Stimulated activated CD4-positive, alpha-beta T cell treated with anti-CD3 and anti-CD28 coated beads, TNF-alpha, amount 100 ng/mL, for 4 hours (primary cell): Measurements from ENCODE around the gene EHMT1.
A peak's percentile ranks its signal among the peaks of the same experiment; 100 is the strongest.
"Not testable (repeated sequence)": the region's sequence is repeated elsewhere in the genome, so short reads cannot be mapped to it uniquely, and the experiment has no call there.

ENCODE experiments used
- DNase-seq, 3 experiments: peaks; one replicate each; pipeline ENCODE4 v3.0.0-alpha.2; 2020; ENCODE audit warnings: low read depth in 3 of 3

EHMT1 gene

DNA sequence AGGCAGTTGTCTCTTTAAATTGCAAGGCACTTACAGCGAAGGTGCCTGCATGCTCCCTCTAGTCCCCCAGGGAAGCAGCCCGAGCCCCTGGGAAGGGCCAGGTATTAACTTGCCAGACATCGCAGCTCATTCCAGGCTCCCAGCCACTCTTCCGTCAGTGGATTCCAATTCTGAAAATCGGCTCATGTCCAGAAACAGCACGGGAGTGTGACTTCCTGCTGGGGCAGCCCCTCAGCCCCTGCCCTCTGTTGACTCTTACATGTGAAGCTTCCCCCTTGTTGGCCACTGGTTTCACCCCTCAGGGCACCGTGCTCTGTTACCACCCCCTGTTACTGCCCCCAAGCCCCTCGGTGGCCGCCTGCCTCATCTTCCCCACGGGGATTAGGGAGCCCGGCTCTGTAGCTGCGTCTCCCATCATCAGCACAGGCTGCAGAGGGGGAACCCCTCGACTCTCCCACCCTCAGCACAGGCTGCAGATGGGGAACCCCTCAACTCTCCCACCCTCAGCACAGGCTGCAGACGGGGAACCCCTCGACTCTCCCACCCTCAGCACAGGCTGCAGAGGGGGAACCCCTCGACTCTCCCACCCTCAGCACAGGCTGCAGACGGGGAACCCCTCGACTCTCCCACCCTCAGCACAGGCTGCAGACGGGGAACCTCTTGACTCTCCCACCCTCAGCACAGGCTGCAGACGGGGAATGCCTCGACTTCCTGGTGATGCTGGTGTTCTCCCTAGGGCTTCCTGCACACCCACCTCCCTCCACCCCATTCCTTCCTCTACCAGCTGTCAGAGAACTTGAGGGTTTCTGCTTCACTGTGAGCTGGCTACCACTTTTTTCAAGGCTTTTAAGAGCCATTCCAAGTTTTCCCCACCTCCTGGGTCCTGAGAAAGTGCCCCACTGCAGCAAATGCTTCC, 247.7 kb downstream of the EHMT1 start:
- no peak for DNase-seq

DNA sequence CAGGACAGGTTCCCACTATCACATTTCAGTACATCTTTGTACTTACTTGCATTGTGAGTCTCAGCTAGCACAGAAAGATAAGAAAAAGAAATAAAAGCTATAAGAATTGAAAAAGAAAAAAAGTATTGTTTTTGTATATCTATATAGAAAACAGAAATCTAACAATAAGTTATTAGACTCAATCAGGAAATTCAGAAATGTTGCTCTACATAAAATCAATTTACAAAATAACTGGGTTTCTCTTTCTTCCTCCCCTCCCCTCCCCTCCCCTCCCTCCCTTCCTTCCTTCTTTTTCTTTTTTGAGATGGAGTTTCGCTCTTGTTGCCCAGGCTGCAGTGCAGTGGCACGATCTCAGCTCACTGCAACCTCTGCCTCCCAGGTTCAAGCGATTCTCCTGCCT, 251.6 kb downstream of the EHMT1 start:
- DNase-seq: no peak

DNA sequence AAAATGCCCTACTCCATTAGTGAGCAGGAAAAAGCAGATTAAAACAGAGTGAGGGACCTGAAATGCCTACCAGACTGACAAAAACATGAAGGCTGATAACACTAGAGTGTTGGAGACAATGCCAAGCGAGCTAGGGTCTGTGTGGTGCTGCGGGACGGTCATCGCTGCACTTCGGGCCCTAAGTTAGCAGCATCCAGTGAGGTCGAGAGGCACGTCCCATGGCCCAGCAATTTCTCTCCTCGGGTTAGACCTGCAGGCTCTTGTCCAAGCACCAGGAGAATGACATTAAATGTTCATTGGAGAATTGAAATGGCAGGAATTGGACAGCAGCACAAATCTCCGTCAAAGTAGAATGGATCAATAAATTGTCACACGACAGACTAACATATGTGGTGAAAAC, 253.5 kb downstream of the EHMT1 start:
- no peak for DNase-seq

DNA sequence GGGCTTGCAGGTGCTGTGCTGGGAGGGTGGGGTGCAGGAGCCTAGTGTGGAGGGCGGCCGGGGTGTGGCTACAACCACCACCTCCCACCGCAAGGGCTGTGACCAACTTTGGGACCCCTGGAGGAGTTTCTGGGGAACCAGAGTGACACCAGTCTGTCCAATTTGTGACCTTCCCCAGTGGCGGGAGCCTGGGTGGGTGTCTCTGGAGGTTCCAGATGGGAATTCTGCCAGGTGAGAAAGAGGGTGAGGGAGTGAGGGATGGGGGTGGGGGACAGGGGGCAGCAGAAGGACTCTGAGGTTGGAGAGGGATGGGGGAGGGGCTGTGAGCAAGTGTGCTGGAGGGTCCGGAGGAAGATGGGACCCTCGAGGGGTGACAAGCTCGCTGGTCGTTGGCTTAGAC, 254.6 kb downstream of the EHMT1 start:
- DNase-seq: no peak

DNA sequence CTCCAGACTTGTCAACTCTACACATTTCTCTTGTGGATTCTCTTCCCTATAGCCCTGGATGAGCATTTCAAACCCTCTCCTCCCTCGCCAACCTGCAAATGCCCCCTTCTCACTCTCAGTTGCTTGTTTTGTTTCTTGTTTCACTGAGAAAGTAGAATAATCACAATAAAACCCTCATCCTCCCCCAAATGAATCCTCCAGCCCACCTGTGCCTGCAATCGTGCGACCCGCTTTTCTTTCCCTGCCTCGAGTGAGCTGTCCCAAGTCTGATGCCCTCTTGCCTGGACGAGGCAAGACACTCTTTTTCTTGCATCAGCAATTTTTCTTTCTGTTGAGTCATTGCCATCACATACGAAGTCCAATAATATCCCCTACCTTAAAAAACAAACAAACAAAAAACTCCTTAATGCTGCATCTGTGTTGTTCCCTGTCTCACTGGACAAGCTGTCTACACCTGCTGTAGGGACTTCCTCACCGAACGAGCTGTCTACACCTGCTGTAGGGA, 255.1 kb downstream of the EHMT1 start:
- no peak for DNase-seq

DNA sequence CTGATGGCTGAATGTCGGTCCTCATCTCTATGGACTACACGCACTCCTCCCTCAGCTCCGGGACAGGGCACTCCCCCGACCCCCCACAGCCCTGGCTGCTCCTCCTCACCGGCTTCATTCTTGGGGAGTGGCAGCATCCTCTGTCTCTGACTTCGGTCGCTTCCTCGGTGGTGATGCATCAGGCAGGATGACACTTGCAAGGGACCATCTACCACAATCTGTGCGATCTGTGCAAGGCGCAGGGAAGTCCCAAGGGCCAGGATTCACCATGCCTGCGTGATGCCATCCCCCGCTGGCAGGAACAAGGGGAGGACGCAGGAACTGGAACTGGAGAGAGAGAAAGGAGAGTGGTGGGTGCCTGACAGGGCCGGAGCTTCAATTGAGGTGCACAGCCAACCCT, 256.5 kb downstream of the EHMT1 start:
- DNase-seq: no peak

DNA sequence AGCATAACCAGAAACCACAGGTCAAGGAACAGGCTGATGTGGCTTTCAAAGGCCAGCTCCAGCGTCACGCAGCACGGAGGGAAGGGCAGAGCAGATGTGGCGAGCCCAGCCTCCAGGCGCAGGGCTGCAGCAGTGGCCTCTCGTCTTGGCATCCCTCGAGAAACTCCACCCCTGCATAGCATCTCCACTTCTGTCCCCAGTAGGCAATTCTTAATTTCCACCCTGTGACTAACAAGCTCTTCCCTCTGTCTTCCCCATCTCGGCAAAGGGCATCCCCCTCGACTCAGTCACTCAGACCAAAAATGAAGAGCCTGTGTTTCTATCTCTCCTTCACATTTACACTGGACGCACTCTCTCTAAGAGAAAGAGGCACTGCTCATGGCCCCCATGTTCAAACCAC, 257.0 kb downstream of the EHMT1 start:
- DNase-seq: no peak

DNA sequence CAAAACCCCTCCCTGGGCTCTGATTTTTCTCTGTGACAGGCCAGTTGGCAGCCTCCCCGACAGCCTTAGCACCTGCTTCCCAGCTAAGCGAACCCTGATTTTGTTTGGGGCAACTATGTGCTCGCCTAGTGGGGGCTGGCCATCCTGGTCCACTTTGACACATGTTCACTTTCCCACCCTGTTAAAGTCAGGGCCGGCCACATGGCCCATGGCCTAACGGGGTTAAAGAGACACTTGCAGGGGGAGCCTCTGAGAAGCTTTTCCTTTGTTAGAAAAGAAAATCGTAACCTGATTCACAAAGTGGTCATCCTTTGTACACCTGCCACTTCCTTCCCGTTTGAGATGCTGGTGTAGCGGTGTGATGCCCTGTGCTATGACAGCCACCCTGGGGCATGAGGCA, 257.5 kb downstream of the EHMT1 start:
- no peak for DNase-seq

DNA sequence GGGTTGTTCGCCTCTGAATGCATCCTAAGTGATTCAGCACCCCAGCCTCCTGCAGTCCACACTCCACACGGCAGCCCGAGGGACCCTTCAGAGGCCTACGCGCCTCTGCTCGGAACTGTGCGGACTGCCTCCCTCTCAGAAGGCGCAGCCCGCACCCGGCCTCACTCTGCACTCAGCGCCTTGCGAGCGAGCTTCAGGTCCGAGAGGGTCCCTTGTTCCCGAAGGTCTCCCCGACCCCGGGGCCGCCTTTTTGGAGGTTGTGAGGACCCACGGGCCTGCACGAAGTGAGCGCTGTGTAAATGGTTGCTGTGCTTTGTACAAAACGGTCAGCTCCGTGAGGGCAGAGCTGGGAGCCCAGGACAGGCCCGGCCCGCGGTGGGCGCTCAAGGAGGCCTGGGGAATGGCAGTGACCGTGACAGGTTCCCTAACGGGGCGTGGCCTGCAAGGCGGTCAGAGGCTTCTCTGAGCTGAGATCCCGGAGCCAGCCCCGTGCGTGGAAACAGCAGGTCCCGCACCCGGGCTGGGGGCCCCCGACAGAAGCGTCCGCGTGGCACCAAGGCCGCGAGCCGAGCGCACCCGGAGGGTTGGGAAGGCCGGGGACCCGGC, 258.1 kb downstream of the EHMT1 start:
- DNase-seq: no peak

DNA sequence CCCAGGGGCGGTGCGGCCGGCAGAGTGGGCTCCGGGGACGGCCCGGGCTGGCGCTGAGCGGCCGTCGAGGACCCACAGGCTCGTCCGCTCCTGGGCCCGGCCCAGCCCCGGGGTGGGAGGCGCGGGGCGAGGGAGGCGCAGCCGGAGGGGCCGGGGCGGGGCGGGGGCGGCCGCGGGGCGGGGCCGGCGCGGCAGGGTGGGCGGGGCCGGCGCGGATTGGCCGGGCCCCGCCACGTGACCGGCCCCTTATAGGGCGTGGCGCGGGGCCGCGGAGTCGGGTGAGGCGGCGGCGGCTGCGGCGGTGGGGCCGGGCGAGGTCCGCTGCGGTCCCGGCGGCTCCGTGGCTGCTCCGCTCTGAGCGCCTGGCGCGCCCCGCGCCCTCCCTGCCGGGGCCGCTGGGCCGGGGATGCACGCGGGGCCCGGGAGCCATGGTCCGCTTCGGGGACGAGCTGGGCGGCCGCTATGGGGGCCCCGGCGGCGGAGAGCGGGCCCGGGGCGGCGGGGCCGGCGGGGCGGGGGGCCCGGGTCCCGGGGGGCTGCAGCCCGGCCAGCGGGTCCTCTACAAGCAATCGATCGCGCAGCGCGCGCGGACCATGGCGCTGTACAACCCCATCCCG, 258.8 kb downstream of the EHMT1 start, which contains the start of gene CACNA1B:
Gene CACNA1B, plus strand, starts transcription at position 277 of the 617 bp plus-strand sequence. Its CDS starts 152 bp downstream, at position 429.
- DNase-seq: not testable (repeated sequence)

DNA sequence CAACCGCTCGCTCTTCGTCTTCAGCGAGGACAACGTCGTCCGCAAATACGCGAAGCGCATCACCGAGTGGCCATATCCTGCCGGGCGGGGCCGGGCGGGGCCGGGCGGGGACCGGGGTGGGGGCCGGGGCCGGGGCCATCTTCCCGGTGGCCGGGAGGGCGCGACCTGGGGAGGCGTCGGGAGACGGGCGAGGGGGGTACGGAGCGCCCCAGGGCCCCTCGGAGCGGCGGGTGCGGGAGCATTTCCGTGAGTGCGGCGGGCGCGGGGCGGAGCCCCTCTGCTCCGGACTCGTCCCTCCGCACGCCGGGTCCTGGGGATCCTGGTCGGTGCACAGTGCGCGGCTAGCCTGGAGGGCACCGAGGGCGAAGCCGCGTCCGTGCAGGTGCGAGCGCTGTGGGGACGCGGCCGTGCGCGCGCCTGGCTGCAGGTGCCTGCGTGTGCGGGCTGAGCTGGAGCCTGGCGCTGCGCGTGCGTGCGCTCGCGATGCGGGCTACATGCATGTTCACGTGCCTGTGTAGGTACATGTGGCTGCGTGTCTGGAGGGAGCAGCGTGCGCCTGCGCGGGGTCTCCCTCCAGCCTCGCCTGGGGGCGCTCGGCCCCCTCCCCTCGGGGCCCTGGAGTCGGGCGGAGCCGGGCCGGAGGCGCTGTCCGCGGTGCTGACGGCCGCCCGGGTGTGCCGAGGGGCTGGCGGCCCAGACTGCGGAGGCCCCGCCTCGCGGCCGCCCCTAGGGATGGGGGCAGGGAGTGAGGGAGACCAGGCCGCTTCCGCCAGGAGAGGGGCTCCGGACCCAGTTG, 259.5 kb downstream of the EHMT1 start:
- peak in 1 of 3 experiments; percentile 11 for DNase-seq

DNA sequence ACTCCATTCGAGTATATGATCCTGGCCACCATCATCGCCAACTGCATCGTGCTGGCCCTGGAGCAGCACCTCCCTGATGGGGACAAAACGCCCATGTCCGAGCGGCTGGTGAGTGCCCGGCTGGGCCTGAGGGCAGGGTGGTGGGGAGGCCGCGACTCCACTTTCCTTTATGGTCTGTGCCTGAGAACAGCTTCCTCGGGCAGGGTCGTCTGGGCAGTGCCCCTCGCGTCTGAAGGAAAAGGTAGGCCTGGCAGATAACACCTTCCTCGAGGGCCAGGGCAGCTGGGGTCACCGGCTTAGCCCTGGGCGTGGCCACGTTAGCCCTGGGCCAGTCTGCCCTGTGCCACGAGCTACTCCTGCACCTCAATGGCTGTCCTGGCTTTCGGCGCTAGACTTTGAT, 260.2 kb downstream of the EHMT1 start:
- DNase-seq: no peak

DNA sequence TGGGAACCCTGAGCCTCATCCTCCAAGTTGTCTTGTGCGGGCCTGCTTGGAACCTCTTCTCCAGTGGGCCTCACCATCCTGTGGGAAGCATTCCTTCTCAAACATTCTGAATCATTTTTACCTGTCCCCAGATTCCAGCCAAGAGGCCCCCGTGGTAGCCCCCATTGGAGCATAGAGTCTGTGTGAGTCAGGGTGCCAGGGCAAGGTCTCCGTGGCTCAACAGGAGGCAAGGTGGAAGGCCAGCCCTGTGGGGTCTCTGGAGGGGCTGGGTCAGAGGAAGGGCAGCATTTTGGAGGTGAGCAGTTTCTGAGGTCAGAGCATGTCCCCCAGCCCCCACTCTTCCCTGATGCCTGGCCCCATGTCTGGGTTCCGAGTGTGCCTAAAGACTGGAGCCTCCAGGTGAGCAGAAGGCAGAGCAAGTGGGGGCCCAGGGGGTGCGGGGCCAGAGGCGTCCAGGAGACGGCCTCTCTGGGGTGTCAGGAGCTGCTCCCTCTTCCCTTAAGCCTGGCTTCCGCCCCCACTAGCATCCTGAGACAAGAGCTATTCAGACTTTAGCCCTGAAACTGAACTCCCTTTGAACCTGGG, 260.9 kb downstream of the EHMT1 start:
- DNase-seq: no peak

DNA sequence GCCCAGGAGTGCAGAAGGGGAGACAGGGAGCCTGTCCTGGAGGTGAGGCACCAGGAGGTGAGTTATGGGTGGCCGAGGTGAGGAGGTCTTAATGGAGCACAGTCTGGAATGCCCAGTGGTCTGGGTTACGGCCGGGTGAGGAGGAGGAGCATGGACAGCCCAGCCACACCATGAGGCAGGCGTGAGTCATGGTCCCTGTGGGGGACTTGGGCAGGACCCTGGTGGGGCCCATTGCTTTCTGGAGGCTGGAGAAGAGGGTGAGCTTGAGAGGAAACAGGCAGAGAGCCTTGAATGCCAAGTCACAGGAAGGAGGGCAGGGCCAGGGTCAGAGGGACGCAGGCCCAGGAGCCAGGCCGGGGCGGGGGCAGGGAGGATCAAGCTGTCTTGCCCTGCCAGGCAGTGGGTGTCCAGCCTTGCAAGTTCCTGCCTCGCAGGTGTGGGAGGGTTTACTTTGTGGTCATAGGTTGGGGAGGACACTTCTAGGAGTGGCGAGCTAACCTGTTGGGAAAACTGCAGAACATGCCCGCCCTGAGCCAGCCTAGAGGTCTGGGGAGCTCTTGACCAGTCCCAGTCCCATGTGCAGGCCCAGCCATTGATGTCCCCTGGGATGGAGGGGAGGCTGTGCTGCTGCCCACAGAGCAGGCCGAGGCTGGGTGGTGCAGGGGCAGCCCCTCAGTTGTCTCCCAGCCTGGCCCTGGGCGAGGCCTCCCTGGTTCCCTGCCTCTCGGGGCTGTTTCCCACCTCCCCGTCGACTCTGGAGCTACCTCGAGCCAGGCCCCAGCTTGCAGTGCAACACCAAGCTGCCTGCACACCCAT, 261.6 kb downstream of the EHMT1 start:
- no peak for DNase-seq

DNA sequence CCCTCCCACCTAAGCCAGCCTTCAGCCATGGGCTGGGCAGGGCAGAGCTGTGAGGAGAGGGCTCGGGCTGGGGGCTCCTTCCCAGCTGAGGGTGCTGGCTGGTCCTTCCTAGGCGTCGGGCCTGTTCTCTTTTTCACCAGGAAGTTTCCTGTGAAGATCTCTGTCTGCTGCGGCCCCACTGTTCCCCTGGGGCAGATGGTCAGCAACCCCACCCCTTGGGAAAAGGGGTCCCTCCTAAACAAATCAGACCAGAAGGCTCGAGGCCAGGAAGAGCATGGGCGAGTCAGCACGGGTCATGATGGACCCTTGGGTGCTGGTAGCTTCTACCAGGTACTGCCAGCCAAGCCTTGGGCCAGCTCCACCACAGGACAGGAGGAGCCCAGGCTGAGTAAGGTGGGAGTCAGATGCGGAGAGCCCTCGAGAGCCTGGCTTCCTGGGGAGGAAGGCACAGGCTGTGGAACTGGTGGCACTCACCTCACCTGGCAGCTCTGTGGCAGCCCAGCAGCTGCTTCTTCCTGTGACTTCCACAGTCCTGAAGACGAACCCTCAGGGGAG, 262.2 kb downstream of the EHMT1 start:
- DNase-seq: no peak

DNA sequence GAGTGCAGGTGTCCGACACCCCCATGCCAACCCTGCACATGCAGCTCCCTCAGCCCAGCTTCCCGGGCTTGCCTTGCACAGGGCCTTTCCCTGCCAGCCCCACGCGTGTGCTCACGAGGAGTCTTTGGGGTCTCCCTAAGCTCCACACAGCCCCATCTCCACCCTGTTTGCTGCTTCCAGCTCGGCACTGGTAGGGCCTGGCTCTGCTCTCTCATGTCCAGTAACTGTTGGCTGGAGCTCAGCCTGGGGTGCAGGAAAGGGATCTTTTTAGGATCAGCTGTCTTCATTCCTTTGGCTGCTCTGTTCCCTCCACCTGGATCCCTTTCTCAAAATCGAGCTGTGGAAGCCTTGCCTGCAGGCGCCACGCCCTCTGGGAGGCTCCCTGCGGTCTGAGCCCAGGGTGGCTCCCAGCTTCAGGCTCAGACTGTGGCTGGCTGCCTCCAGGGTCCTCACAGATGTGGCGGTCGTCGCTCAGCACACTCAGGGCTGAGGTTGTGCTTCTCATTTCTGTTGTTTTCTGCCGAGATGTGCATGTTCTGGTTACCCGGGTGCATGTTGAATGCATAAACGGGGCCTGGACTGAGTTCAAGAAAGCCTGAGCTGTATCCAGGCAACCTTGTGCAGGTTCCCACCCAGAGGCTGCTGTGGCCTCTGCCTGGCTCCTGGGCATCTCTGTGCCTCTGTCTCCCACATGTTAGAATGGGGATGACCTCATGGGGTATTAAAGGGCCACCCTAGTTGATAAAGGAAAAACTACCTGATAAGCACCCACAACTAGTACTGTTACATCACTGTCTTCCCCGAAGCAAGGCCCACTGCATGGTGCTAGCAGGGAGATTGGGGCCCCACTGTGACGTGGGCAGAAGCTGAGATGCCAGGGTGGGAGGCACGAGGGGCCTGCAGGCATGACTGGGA, 263.0 kb downstream of the EHMT1 start:
- no peak for DNase-seq

DNA sequence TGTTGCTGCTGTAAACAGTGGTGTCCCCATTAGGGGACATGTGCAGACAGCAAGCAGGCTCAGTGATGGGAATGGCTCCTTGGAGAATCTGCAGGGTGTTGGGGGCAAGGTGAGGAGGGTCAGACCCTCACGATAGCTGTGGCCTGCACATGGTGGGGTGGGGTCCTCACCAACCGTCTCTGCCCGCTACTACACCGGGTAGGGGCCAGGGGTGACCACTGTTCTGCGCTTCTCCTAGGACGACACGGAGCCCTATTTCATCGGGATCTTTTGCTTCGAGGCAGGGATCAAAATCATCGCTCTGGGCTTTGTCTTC, 263.7 kb downstream of the EHMT1 start:
- no peak for DNase-seq

DNA sequence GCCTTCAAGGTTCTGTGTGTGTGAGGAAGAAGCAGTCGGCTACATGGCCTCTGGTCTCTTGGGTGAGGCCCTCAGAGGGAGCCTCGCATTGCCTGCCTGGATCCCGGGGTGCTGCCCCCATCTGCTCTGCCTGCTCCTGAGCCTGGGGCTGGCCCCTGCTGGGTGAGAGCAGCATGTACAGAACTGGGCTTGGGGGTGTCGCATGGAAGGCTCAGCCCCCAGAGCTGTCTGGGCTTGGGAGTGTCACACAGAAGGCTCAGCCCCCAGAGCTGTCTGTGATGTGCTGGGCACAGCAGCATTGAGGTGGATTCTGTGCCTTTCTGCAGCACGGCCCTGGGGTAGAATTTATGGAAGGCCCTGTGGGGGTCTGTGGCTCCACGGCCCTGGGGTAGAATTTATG, 265.2 kb downstream of the EHMT1 start:
- not testable (repeated sequence) for DNase-seq

DNA sequence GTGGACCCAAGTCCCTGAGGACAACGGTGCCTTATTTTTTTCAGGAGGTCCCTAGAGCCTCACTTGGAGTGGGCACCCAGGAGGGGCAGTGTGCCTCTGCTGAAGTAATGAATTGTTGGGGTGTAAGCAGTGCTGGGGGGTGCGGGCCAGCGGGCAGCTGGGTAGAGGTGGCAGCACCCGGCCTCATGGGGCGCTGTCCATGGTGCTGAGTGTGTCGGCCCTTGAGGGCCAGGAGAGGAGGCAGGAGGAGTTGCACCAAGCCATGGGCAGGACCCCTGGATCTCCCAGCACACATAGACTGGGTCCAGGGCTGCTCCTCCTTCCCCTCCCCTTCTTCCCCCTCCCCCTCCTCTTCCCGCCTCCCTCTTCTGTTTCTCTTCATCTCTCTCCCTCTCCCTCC, 265.7 kb downstream of the EHMT1 start:
- DNase-seq: not testable (repeated sequence)
